ENCODE measurements around the gene ATP2C2. TPM values are rescaled to one million over a fixed set of nuclear protein-coding genes. Genes with fewer than 3 reads are reported as not detected.
A peak's percentile ranks its signal among the peaks of the same experiment; 100 is the strongest.

Gene ATP2C2
- total RNA-seq, 1 donor from 2014 or later: 12.2 TPM

GRCh38 chr16:84369938-84370627 lies 1.7 kb downstream of the ATP2C2 start:
- peaks cover 42% of the 10 kb centered on the region for H3K27me3 Mint-ChIP-seq
- H3K4me1 Mint-ChIP-seq (ENCODE audit: unreplicated experiment): peaks cover 17% of the 10 kb centered on the region
- no peaks in the 10 kb centered on the region for H3K36me3 Mint-ChIP-seq
- TF ChIP-seq, protein P1, sequence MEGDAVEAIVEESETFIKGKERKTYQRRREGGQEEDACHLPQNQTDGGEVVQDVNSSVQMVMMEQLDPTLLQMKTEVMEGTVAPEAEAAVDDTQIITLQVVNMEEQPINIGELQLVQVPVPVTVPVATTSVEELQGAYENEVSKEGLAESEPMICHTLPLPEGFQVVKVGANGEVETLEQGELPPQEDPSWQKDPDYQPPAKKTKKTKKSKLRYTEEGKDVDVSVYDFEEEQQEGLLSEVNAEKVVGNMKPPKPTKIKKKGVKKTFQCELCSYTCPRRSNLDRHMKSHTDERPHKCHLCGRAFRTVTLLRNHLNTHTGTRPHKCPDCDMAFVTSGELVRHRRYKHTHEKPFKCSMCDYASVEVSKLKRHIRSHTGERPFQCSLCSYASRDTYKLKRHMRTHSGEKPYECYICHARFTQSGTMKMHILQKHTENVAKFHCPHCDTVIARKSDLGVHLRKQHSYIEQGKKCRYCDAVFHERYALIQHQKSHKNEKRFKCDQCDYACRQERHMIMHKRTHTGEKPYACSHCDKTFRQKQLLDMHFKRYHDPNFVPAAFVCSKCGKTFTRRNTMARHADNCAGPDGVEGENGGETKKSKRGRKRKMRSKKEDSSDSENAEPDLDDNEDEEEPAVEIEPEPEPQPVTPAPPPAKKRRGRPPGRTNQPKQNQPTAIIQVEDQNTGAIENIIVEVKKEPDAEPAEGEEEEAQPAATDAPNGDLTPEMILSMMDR (conservative IDR thresholded peaks at IDR 0.05): no peak
- H3K27ac Mint-ChIP-seq: peak overlapping the region; percentile 77
- H3K4me3 Mint-ChIP-seq: peak overlapping the region; percentile 65
- no peaks in the 10 kb centered on the region for H3K9me3 Mint-ChIP-seq
- no peak for DNase-seq (ENCODE audit: extremely low spot score, unreplicated experiment)

- TF ChIP-seq, protein P1 (conservative IDR thresholded peaks at IDR 0.05): no peak
- peaks cover 17% of the 10 kb centered on the region for H3K4me1 Mint-ChIP-seq (ENCODE audit: unreplicated experiment)
- no peak for DNase-seq (ENCODE audit: extremely low spot score, unreplicated experiment)
- H3K27ac Mint-ChIP-seq: peak overlapping the region; percentile 30
- H3K4me3 Mint-ChIP-seq: peak overlapping the region; percentile 65
- no peaks in the 10 kb centered on the region for H3K36me3 Mint-ChIP-seq
- no peaks in the 10 kb centered on the region for H3K9me3 Mint-ChIP-seq
- H3K27me3 Mint-ChIP-seq: peaks cover 42% of the 10 kb centered on the region
These were observed 2.6 kb downstream of the ATP2C2 start for GRCh38 chr16:84370723-84371552.

GRCh38 chr16:84371553-84371865 lies 3.2 kb downstream of the ATP2C2 start:
- TF ChIP-seq, protein P1 (conservative IDR thresholded peaks at IDR 0.05): no peak
- H3K27me3 Mint-ChIP-seq: peaks cover 42% of the 10 kb centered on the region
- peaks cover 17% of the 10 kb centered on the region for H3K4me1 Mint-ChIP-seq (ENCODE audit: unreplicated experiment)
- H3K36me3 Mint-ChIP-seq: no peaks in the 10 kb centered on the region
- no peak for DNase-seq (ENCODE audit: extremely low spot score, unreplicated experiment)
- H3K27ac Mint-ChIP-seq: no peak overlapping the region
- H3K9me3 Mint-ChIP-seq: no peaks in the 10 kb centered on the region
- no peak overlapping the region for H3K4me3 Mint-ChIP-seq

GRCh38 chr16:84373907-84374489 lies 5.7 kb downstream of the ATP2C2 start:
- Mint-ChIP-seq H3K27ac (no peak overlapping the region), H3K4me3 (no peak overlapping the region), H3K27me3 (peaks cover 24% of the 10 kb centered on the region), H3K4me1 (ENCODE audit: unreplicated experiment) (peaks cover 12% of the 10 kb centered on the region), H3K36me3 (no peaks in the 10 kb centered on the region), H3K9me3 (no peaks in the 10 kb centered on the region)
- DNase-seq (ENCODE audit: extremely low spot score, unreplicated experiment): no peak
- TF ChIP-seq, protein P1 (conservative IDR thresholded peaks at IDR 0.05): no peak

GRCh38 chr16:84378099-84378498 lies 9.8 kb downstream of the ATP2C2 start:
- Mint-ChIP-seq H3K36me3 (no peaks in the 10 kb centered on the region), H3K4me3 (no peak overlapping the region), H3K27ac (no peak overlapping the region), H3K9me3 (no peaks in the 10 kb centered on the region), H3K4me1 (ENCODE audit: unreplicated experiment) (peaks cover 12% of the 10 kb centered on the region), H3K27me3 (peaks cover 3% of the 10 kb centered on the region)
- DNase-seq (ENCODE audit: extremely low spot score, unreplicated experiment): no peak
- TF ChIP-seq, protein P1 (conservative IDR thresholded peaks at IDR 0.05): no peak
